SK-N-SH (cell line): ENCODE measurements around the gene SERPINH1. TPM values are rescaled to one million over a fixed set of nuclear protein-coding genes. Genes with fewer than 3 reads are reported as not detected.

Source experiments
- CTCF ChIA-PET: fragments of 300-600, 350-600 bp; formaldehyde crosslinking; extraction: SDS; loops from one replicate; lab custom pipeline; 2021; lab: Yijun Ruan, JAX
- POLR2A ChIA-PET: fragments of 350-600 bp; sonication (Branson Sonifier 250); formaldehyde crosslinking; extraction: SDS; loops from one replicate; lab custom pipeline; 2020; ENCODE audit warnings: antibody characterized with exemption, inconsistent platforms; lab: Yijun Ruan, JAX
- DNase-seq: peaks from one replicate; pipeline ENCODE4 v3.0.0; 2012
- H2AFZ ChIP-seq: fragments of 200-600 bp; sonication (generic); 2 replicates; pipeline ENCODE4 v1.8.1; 2016; ENCODE audit warnings: antibody characterized with exemption, mild to moderate bottlenecking, low read depth
- H3F3A ChIP-seq: fragments of 200-600 bp; sonication (generic); replicated peaks from 2 replicates; pipeline ENCODE3; 2016; ENCODE audit warnings: antibody characterized with exemption, mild to moderate bottlenecking; ENCODE audit not compliant: insufficient read depth
- H3K27ac ChIP-seq, 2 experiments: fragments of 200-500 bp in 1 of 2; fragments of 200-600 bp in 1 of 2; sonication (Bioruptor generic) in 1 of 2; sonication (generic), shearing (Covaris generic) in 1 of 2; 2 replicates each; pipeline versions ENCODE4 v1.5.1 to v1.6.1; 2014 to 2016; ENCODE audit warnings: low read depth in 2 of 2, inconsistent platforms in 1 of 2, low read length in 1 of 2, mild to moderate bottlenecking in 1 of 2, mixed read lengths in 1 of 2
- H3K27me3 ChIP-seq: fragments of 200-600 bp; sonication (generic), shearing (Covaris generic); 2 replicates; pipeline ENCODE4 v1.6.1; 2016; ENCODE audit warnings: mixed run types; ENCODE audit not compliant: insufficient read depth
- H3K36me3 ChIP-seq, 2 experiments: fragments of 200-500 bp in 1 of 2; fragments of 200-600 bp in 1 of 2; sonication (Bioruptor generic) in 1 of 2; sonication (generic) in 1 of 2; replicated peaks in 1 of 2; 2 replicates each; pipeline versions ENCODE3 to v1.5.1; 2014 to 2016; ENCODE audit warnings: low read length in 1 of 2, mild to moderate bottlenecking in 1 of 2; ENCODE audit not compliant: insufficient read depth in 2 of 2, control insufficient read depth in 1 of 2
- H3K4me1 ChIP-seq, 2 experiments: fragments of 200-500 bp in 1 of 2; fragments of 200-600 bp in 1 of 2; sonication (Bioruptor generic) in 1 of 2; sonication (generic), shearing (Covaris generic) in 1 of 2; 2 replicates each; pipeline versions ENCODE4 v1.5.1 to v1.6.1; 2014 to 2016; ENCODE audit warnings: low read depth in 1 of 2, low read length in 1 of 2, mixed run types in 1 of 2; ENCODE audit not compliant: insufficient read depth in 2 of 2, control insufficient read depth in 1 of 2
- H3K4me2 ChIP-seq: fragments of 200-600 bp; sonication (generic), shearing (Covaris generic); 2 replicates; pipeline ENCODE4 v1.6.1; 2017; ENCODE audit warnings: mixed run types
- H3K4me3 ChIP-seq, 2 experiments: fragments of 200-500 bp in 1 of 2; fragments of 200-600 bp in 1 of 2; sonication (Bioruptor generic) in 1 of 2; sonication (generic), shearing (Covaris generic) in 1 of 2; 2 replicates each; pipeline versions ENCODE4 v1.5.1 to v1.8.1; 2014 to 2016; ENCODE audit warnings: low read depth in 2 of 2, inconsistent platforms in 1 of 2, low read length in 1 of 2, mild to moderate bottlenecking in 1 of 2, mixed read lengths in 1 of 2, moderate library complexity in 1 of 2
- H3K79me2 ChIP-seq: fragments of 200-600 bp; sonication (generic); 2 replicates; pipeline ENCODE4 v1.8.1; 2017; ENCODE audit warnings: mild to moderate bottlenecking; ENCODE audit not compliant: insufficient read depth
- H3K9ac ChIP-seq: fragments of 200-600 bp; sonication (generic); 2 replicates; pipeline ENCODE4 v1.6.1; 2017; ENCODE audit warnings: mixed run types
- H3K9me2 ChIP-seq: fragments of 200-600 bp; sonication (generic); 2 replicates; pipeline ENCODE4 v1.6.1; 2017; ENCODE audit warnings: mixed run types
- H3K9me3 ChIP-seq: fragments of 200-600 bp; sonication (generic); 2 replicates; pipeline ENCODE4 v1.6.1; 2017; ENCODE audit warnings: mixed run types, mild to moderate bottlenecking, moderate library complexity
- H4K20me1 ChIP-seq: fragments of 200-600 bp; sonication (generic); 2 replicates; pipeline ENCODE4 v1.6.1; 2017; ENCODE audit warnings: mild to moderate bottlenecking, mixed run types; ENCODE audit not compliant: insufficient read depth
- ELF1 ChIP-seq: IDR thresholded peaks from 2 replicates; pipeline ENCODE4 v1.4.0; 2012
- GATA2 ChIP-seq: sonication (generic); formaldehyde crosslinking; IDR thresholded peaks from 2 replicates; pipeline ENCODE4 v1.5.0; 2020; ENCODE audit warnings: mild to moderate bottlenecking, missing genetic modification reagents
- MAX ChIP-seq: IDR thresholded peaks from 2 replicates; pipeline ENCODE4 v1.4.0; 2012; ENCODE audit warnings: low read depth
- MXI1 ChIP-seq: IDR thresholded peaks from 2 replicates; pipeline ENCODE4 v1.6.1; 2012; ENCODE audit warnings: mild to moderate bottlenecking, low read depth, low read length, improper control_type of control experiment
- WGBS: methylation state at CpG from one replicate; pipeline ENCODE4 v1.1.6; 2017; ENCODE audit warnings: low lambda C conversion rate; 5-methylcytosine and 5-hydroxymethylcytosine counted together
- polyA plus RNA-seq, 3 experiments: library from polyadenylated mRNA; depleted of rRNA; stranded (reverse); fragments of >200 nt; gene quantifications; 2 replicates each; pipeline ENCODE4 v1.2.3, GENCODE V29; 2012

Gene SERPINH1
- polyA plus RNA-seq, 1 of the 3 experiments (the other 2 are of a cell fraction), result 293 TPM

DNA sequence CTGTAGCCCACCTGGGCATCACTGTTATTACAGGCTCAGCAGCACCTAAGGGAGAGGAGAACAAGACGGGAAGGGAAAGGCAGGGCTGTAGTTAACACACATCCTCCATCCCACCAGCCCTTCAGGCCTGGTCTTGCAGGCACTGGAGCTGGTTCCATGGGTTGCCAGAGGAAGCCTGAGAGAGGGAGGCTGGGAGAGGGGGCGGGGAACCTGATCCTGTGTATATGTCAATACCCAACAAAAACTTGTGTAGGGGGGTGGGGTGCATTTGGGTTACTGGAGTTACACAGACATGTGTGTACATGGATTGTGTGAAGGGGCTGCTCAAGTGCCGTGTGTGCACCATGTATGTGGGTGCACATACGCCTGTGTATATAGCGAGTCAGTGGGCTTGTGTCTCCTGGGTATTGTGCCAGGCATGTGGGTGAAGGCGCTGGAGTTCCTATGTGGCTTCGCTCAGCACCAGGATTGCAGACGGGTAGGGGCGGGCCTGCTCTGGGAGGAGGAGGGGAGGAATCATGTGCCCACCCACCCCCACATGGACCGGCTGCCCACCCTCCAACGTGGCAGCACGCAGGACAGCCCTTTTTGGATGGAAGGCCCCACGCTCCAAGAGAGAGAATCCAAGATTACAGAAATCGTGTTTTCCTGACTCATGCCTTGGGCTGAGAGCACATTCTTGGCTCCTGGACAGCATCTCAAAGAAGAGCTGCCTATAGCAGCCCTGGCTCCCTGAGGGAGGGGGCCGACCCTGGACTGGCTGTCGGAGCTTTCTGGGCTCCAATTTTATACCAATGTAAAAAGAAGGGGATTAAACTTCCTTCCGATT, 4.2 kb upstream of the SERPINH1 start (continued):
- TF ChIP-seq MXI1, result no peak

DNA sequence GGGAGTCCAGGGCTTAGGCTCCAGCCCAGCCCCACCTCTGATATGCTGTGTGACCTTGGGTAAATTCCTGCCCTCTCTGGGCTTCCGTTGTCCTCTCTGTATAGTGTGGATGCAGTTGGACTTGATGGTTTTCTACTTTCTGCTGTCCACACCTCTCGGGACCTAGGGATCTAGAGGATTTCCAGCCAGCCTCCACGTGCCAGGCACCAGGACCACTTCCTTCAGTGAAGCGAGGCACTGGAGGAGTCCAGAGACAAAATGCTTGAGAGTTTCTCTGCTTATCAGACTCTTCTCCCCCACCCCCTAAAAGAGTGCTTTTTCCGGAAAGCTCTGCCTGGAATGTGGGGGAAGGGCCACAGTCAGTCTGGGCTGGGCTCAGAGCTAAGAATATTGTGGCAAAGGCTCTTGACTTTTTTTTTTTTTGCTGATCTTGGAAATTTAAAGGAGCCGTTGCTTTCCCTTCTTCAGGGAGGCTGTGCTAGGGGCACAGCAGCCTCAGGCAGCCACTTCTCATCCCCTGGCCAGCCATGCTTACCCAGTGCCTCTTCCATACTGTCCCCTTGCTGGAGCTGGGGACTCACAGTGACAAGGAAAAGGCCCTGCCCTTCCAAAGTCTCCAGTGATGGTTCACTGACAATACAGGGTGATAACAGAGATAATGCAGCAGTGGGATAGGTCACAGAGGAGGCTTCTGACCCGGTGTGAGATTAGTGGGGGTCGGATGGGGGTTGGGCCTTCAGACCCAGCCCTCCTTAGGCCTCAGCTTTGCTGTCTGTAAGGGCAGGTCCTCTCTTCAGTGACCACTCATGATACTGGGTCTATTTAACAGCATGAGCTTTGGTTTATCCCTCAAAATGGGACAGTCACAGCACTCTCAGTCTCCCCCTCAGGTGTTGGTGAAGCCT, 2.9 kb upstream of the SERPINH1 start:
- Histone ChIP-seq H3K9ac (peak overlapping the region; percentile 20; the same call in 1 of the 2 replicates), H3K4me3 (no peak overlapping the region), H3K27me3 (no peaks in the 10 kb centered on the region), H3K4me2 (peak overlapping the region; percentile 36; the same call in 1 of the 2 replicates), H3F3A (peaks cover 19% of the 10 kb centered on the region), H4K20me1 (peaks cover 4% of the 10 kb centered on the region; the same call in 1 of the 2 replicates), H3K79me2 (peaks cover 21% of the 10 kb centered on the region), H2AFZ (peak overlapping the region; percentile 72), H3K4me1 (peaks cover 40 to 63% of the 10 kb centered on the region in 2 experiments), H3K9me3 (no peaks in the 10 kb centered on the region), H3K27ac (peak overlapping the region; percentile 72 to 91), H3K36me3 (peaks cover 0 to 4% of the 10 kb centered on the region in 2 experiments), H3K9me2 (no peaks in the 10 kb centered on the region)
- 75% methylated on average over 8 of the region's 8 CpGs for WGBS
- ChIA-PET CTCF (interaction anchor here (1.3 to 5.2 kb wide), 2 partner anchors 11 to 18 kb away, joined by 4 to 41 read pairs; no protein-coding TSS in a partner anchor), POLR2A (interaction anchor here (4.2 kb wide), 1 partner anchor 16 kb away, joined by 21 read pairs; no protein-coding TSS in a partner anchor)
- DNase-seq, result no peak
- TF ChIP-seq GATA2 (no peak), MAX (peak; percentile 22)

- Histone ChIP-seq H3K4me1 (peaks cover 43 to 67% of the 10 kb centered on the region in 2 experiments), H3K4me3 (no peak overlapping the region), H3K36me3 (peaks cover 0 to 12% of the 10 kb centered on the region in 2 experiments), H3K79me2 (peaks cover 36% of the 10 kb centered on the region), H3K27ac (peak overlapping the region in 1 of 2 experiments; percentile 16; a peak in 1 of 4 replicates), H3K4me2 (no peak overlapping the region), H3K27me3 (no peaks in the 10 kb centered on the region), H2AFZ (no peak overlapping the region), H3K9me2 (no peaks in the 10 kb centered on the region), H4K20me1 (peaks cover 19% of the 10 kb centered on the region), H3K9me3 (no peaks in the 10 kb centered on the region), H3K9ac (no peak overlapping the region), H3F3A (peaks cover 27% of the 10 kb centered on the region)
- TF ChIP-seq ELF1, result no peak
- WGBS, result 88% methylated on average over 1 of the region's 1 CpG
- CTCF ChIA-PET, result interaction anchor here (1.6 to 5.2 kb wide), 3 partner anchors 10 to 16 kb away, joined by 5 to 41 read pairs (median 7); no protein-coding TSS in a partner anchor
- POLR2A ChIA-PET, result interaction anchor here (2.6 to 4.2 kb wide), 2 partner anchors 15 to 68 kb away, joined by 10 to 21 read pairs; no protein-coding TSS in a partner anchor
- DNase-seq, result no peak
These were observed 1.4 kb upstream of the SERPINH1 start for GRCh38 chr11:75560644-75561043.
